H9 (cell line): ENCODE results near the gene SGTA. TPM values are rescaled to one million over a fixed set of nuclear protein-coding genes. Genes with fewer than 3 reads are reported as not detected.

ENCODE experiments used
- DNase-seq: peaks from one replicate; pipeline ENCODE4 v3.0.0-alpha.2; 2017
- H2AFZ ChIP-seq: one replicate; pipeline ENCODE4 v1.6.1; 2013; ENCODE audit warnings: mild to moderate bottlenecking, low read length, control low read depth, moderate library complexity
- H2AK5ac ChIP-seq: 2 replicates; pipeline ENCODE4 v1.6.1; 2013; ENCODE audit warnings: low read length, control low read depth, mixed read lengths; ENCODE audit not compliant: insufficient read length
- H2BK120ac ChIP-seq: one replicate; pipeline ENCODE4 v1.6.1; 2013; ENCODE audit warnings: low read depth, mild to moderate bottlenecking, low read length, control low read depth, inconsistent platforms; ENCODE audit not compliant: poor library complexity, severe bottlenecking
- H2BK12ac ChIP-seq: 2 replicates; pipeline ENCODE4 v1.6.1; 2013; ENCODE audit warnings: low read length, control low read depth, mixed read lengths, low read depth; ENCODE audit not compliant: insufficient read length
- H2BK15ac ChIP-seq: 2 replicates; pipeline ENCODE4 v1.6.1; 2013; ENCODE audit warnings: low read depth, low read length, control low read depth
- H2BK20ac ChIP-seq: one replicate; pipeline ENCODE4 v1.6.1; 2013; ENCODE audit warnings: low read depth, mild to moderate bottlenecking, low read length, control low read depth, inconsistent platforms; ENCODE audit not compliant: poor library complexity, severe bottlenecking
- H2BK5ac ChIP-seq: 2 replicates; pipeline ENCODE4 v1.6.1; 2013; ENCODE audit warnings: low read length, control low read depth, mixed read lengths; ENCODE audit not compliant: insufficient read length
- H3K14ac ChIP-seq: 2 replicates; pipeline ENCODE4 v1.6.1; 2013; ENCODE audit warnings: low read length, control low read depth; ENCODE audit not compliant: insufficient read depth
- H3K18ac ChIP-seq: 2 replicates; pipeline ENCODE4 v1.6.1; 2013; ENCODE audit warnings: low read depth, mild to moderate bottlenecking, mixed read lengths, low read length, control low read depth; ENCODE audit not compliant: insufficient read length
- H3K23ac ChIP-seq: 2 replicates; pipeline ENCODE4 v1.6.1; 2013; ENCODE audit warnings: low read length, control low read depth, mixed read lengths, low read depth; ENCODE audit not compliant: insufficient read length
- H3K23me2 ChIP-seq: 2 replicates; pipeline ENCODE4 v1.6.1; 2013; ENCODE audit warnings: low read depth, mild to moderate bottlenecking, mixed read lengths, low read length, control low read depth; ENCODE audit not compliant: insufficient read length, poor library complexity, severe bottlenecking
- H3K27ac ChIP-seq: 2 replicates; pipeline ENCODE4 v1.5.1; 2013; ENCODE audit warnings: low read length, control low read depth, mixed read lengths, low read depth; ENCODE audit not compliant: insufficient read length
- H3K27me3 ChIP-seq: 2 replicates; pipeline ENCODE4 v1.6.1; 2013; ENCODE audit warnings: low read length, control low read depth, inconsistent platforms; ENCODE audit not compliant: insufficient read depth
- H3K4ac ChIP-seq: 2 replicates; pipeline ENCODE4 v1.6.1; 2013; ENCODE audit warnings: low read depth, mild to moderate bottlenecking, control low read depth, inconsistent platforms, low read length, moderate library complexity
- H3K4me1 ChIP-seq: 2 replicates; pipeline ENCODE4 v1.6.1; 2013; ENCODE audit warnings: low read length, control low read depth, inconsistent platforms; ENCODE audit not compliant: insufficient read depth
- H3K4me2 ChIP-seq: 2 replicates; pipeline ENCODE4 v1.6.1; 2013; ENCODE audit warnings: low read length, control low read depth, mixed read lengths; ENCODE audit not compliant: insufficient read length, insufficient read depth
- H3K56ac ChIP-seq: 2 replicates; pipeline ENCODE4 v1.6.1; 2013; ENCODE audit warnings: low read depth, mild to moderate bottlenecking, mixed read lengths, low read length, control low read depth; ENCODE audit not compliant: insufficient read length
- H3K79me1 ChIP-seq: 2 replicates; pipeline ENCODE4 v1.6.1; 2013; ENCODE audit warnings: low read depth, mild to moderate bottlenecking, moderate library complexity, low read length, control low read depth, inconsistent platforms; ENCODE audit not compliant: insufficient read depth, poor library complexity, severe bottlenecking
- H3K79me2 ChIP-seq: 2 replicates; pipeline ENCODE4 v1.6.1; 2013; ENCODE audit warnings: low read length, control low read depth, inconsistent platforms; ENCODE audit not compliant: insufficient read depth
- H3K9ac ChIP-seq: 2 replicates; pipeline ENCODE4 v1.6.1; 2013; ENCODE audit warnings: low read length, control low read depth, mixed read lengths; ENCODE audit not compliant: insufficient read length; ENCODE audit errors: extremely low read depth
- H3K9me3 ChIP-seq: one replicate; pipeline ENCODE4 v1.6.1; 2013; ENCODE audit warnings: low read depth, low read length, inconsistent platforms; ENCODE audit not compliant: control insufficient read depth
- H3T11ph ChIP-seq: one replicate; pipeline ENCODE4 v1.6.1; 2013; ENCODE audit warnings: mild to moderate bottlenecking, low read length, control low read depth, inconsistent platforms
- H4K20me1 ChIP-seq: one replicate; pipeline ENCODE4 v1.6.1; 2013; ENCODE audit not compliant: control insufficient read depth, insufficient read length, insufficient read depth
- H4K5ac ChIP-seq: 2 replicates; pipeline ENCODE4 v1.6.1; 2013; ENCODE audit warnings: low read depth, mild to moderate bottlenecking, mixed read lengths, low read length, control low read depth; ENCODE audit not compliant: insufficient read length
- H4K8ac ChIP-seq: replicated peaks from 2 replicates; pipeline ENCODE4 v1.6.1; 2013; ENCODE audit warnings: low read length, control low read depth, mixed read lengths, low read depth; ENCODE audit not compliant: insufficient read length
- H4K91ac ChIP-seq: 2 replicates; pipeline ENCODE4 v1.6.1; 2013; ENCODE audit warnings: low read depth, mild to moderate bottlenecking, moderate library complexity, mixed read lengths, low read length, control low read depth; ENCODE audit not compliant: insufficient read length
- H3K27ac Mint-ChIP-seq, 3 experiments: 2 replicates in 2 of 3; 3 replicates in 1 of 3; pipeline ENCODE4 v1.8.0; 2020 to 2021; ENCODE audit warnings: mixed read lengths in 3 of 3, mild to moderate bottlenecking in 1 of 3, moderate library complexity in 1 of 3
- H3K27me3 Mint-ChIP-seq: 2 replicates; pipeline ENCODE4 v1.8.0; 2021; ENCODE audit warnings: low read depth, mild to moderate bottlenecking, moderate library complexity, mixed read lengths
- H3K36me3 Mint-ChIP-seq, 3 experiments: 2 replicates in 2 of 3; 3 replicates in 1 of 3; pipeline ENCODE4 v1.8.0; 2020 to 2021; ENCODE audit warnings: low read depth in 3 of 3, mixed read lengths in 3 of 3; ENCODE audit not compliant: insufficient read depth in 1 of 3
- H3K4me1 Mint-ChIP-seq, 2 experiments: 2 replicates each; pipeline ENCODE4 v1.8.0; 2020; ENCODE audit warnings: mixed read lengths in 2 of 2
- H3K4me3 Mint-ChIP-seq, 2 experiments: 2 replicates in 1 of 2; 3 replicates in 1 of 2; pipeline ENCODE4 v1.8.0; 2020 to 2021; ENCODE audit warnings: mild to moderate bottlenecking in 2 of 2, mixed read lengths in 2 of 2, moderate library complexity in 1 of 2
- H3K9me3 Mint-ChIP-seq, 2 experiments: 2 replicates in 1 of 2; 3 replicates in 1 of 2; pipeline ENCODE4 v1.8.0; 2020; ENCODE audit warnings: mild to moderate bottlenecking in 2 of 2, mixed read lengths in 2 of 2, moderate library complexity in 1 of 2
- CTCF ChIP-seq: fragments of 200-600 bp; sonication (generic); conservative IDR thresholded peaks from 3 replicates; pipeline ENCODE4 v1.8.0; 2021; ENCODE audit warnings: antibody characterized with exemption, mild to moderate bottlenecking
- WGBS: extraction: QIAGEN DNeasy Blood & Tissue Kit; methylation state at CpG from one replicate; pipeline ENCODE4 v1.1.7; 2013; ENCODE audit warnings: missing lambda C conversion rate, low lambda C conversion rate, mixed read lengths; ENCODE audit not compliant: insufficient read length; ENCODE audit errors: extremely low coverage; 5-methylcytosine and 5-hydroxymethylcytosine counted together
- total RNA-seq: library from RNA; stranded (reverse); gene quantifications from 2 replicates; pipeline ENCODE4 v1.2.1, GENCODE V29; 2021

SGTA gene
- total RNA-seq, 1 experiment from 2014 or later, result 102 TPM

- no peak for TF ChIP-seq CTCF
- Histone ChIP-seq H2BK20ac (no peak overlapping the region), H3K23me2 (no peaks in the 10 kb centered on the region), H3K4me2 (no peak overlapping the region), H2BK15ac (no peak overlapping the region), H3T11ph (no peak overlapping the region), H3K56ac (no peak overlapping the region), H4K8ac (no peak overlapping the region), H3K4ac (no peak overlapping the region), H3K79me2 (0 out of 2 replicates have a peak, but pooled peaks cover 2% of the 10 kb centered on the region), H2BK120ac (no peak overlapping the region), H3K9me3 (no peaks in the 10 kb centered on the region), H2BK12ac (no peak overlapping the region), H2BK5ac (no peak overlapping the region), H3K27me3 (no peaks in the 10 kb centered on the region), H3K4me1 (no peaks in the 10 kb centered on the region), H3K23ac (no peak overlapping the region), H3K27ac (no peak overlapping the region), H4K20me1 (no peaks in the 10 kb centered on the region), H3K79me1 (no peaks in the 10 kb centered on the region), H3K9ac (no peak overlapping the region), H4K91ac (no peak overlapping the region), H4K5ac (no peak overlapping the region), H3K14ac (no peak overlapping the region), H3K18ac (no peak overlapping the region), H2AFZ (no peak overlapping the region), H2AK5ac (no peak overlapping the region)
- no peak overlapping the region for H3K4me3 Mint-ChIP-seq
- H3K27ac Mint-ChIP-seq, result no peak overlapping the region
- H3K4me1 Mint-ChIP-seq, result no peaks in the 10 kb centered on the region
- H3K27me3 Mint-ChIP-seq, result no peaks in the 10 kb centered on the region
- DNase-seq, result no peak
- no CpG with 5 or more reads among the region's 12 CpGs for WGBS
- peaks cover 16 to 72% (median 64%) of the 10 kb centered on the region in 3 experiments; a peak in 6 of 7 replicates for H3K36me3 Mint-ChIP-seq
- H3K9me3 Mint-ChIP-seq, result no peaks in the 10 kb centered on the region
Observed at GRCh38 chr19:2763687-2764086, 19.4 kb downstream of the SGTA start.
